Measurements from ENCODE around the gene NLRP13. TPM values are rescaled to one million over a fixed set of nuclear protein-coding genes. Genes with fewer than 3 reads are reported as not detected.
"Not testable (repeated sequence)": the region's sequence is repeated elsewhere in the genome, so short reads cannot be mapped to it uniquely, and the experiment has no call there.

NLRP13 gene, protein sequence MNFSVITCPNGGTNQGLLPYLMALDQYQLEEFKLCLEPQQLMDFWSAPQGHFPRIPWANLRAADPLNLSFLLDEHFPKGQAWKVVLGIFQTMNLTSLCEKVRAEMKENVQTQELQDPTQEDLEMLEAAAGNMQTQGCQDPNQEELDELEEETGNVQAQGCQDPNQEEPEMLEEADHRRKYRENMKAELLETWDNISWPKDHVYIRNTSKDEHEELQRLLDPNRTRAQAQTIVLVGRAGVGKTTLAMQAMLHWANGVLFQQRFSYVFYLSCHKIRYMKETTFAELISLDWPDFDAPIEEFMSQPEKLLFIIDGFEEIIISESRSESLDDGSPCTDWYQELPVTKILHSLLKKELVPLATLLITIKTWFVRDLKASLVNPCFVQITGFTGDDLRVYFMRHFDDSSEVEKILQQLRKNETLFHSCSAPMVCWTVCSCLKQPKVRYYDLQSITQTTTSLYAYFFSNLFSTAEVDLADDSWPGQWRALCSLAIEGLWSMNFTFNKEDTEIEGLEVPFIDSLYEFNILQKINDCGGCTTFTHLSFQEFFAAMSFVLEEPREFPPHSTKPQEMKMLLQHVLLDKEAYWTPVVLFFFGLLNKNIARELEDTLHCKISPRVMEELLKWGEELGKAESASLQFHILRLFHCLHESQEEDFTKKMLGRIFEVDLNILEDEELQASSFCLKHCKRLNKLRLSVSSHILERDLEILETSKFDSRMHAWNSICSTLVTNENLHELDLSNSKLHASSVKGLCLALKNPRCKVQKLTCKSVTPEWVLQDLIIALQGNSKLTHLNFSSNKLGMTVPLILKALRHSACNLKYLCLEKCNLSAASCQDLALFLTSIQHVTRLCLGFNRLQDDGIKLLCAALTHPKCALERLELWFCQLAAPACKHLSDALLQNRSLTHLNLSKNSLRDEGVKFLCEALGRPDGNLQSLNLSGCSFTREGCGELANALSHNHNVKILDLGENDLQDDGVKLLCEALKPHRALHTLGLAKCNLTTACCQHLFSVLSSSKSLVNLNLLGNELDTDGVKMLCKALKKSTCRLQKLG
- total RNA-seq (not detected), polyA plus RNA-seq (not detected)
- long read RNA-seq, donor 1: 0 reads
- long read RNA-seq, donor 2: 0 reads
- long read RNA-seq, donor 3: 0 reads
- long read RNA-seq, donor 4: 0 reads

GRCh38 chr19:55931936-55932386 is at the start of gene NLRP13:
Gene NLRP13, minus strand, starts transcription at chr19:55932336. Its CDS starts 25 bp downstream, at chr19:55932311.
- Histone ChIP-seq H3K9me3 (ENCODE audit: control insufficient read depth, low read length) (no peaks in the 10 kb centered on the region), H3K27ac (ENCODE audit: low read length) (no peak within 1 kb of the TSS), H3K27me3 (ENCODE audit: control insufficient read depth, insufficient read depth) (no peaks in the 10 kb centered on the region), H3K4me3 (ENCODE audit: low read length) (no peak within 1 kb of the TSS), H3K4me1 (ENCODE audit: control insufficient read depth, insufficient read depth, low read length) (no peaks in the 10 kb centered on the region)
- ATAC-seq (no peak), DNase-seq (no peak)
- intact Hi-C loops (cut with DNase I): no loop called here
- 87% methylated on average over 8 of the region's 8 CpGs for WGBS

- no peaks in the 10 kb centered on the region for H3K27me3 ChIP-seq (ENCODE audit: control insufficient read depth, insufficient read depth)
- H3K4me1 ChIP-seq (ENCODE audit: control insufficient read depth, insufficient read depth, low read length): no peaks in the 10 kb centered on the region
- no peak overlapping the region for H3K27ac ChIP-seq (ENCODE audit: low read length)
- ATAC-seq (no peak), DNase-seq (no peak)
- peaks cover 3% of the 10 kb centered on the region for H3K9me3 ChIP-seq (ENCODE audit: control insufficient read depth, low read length)
- WGBS: 75% methylated on average over 9 of the region's 9 CpGs
- no peak overlapping the region for H3K4me3 ChIP-seq (ENCODE audit: low read length)
- intact Hi-C loops (cut with DNase I): no loop called here
Measured at GRCh38 chr19:55980415-55980814, 48.3 kb upstream of the NLRP13 start.

GRCh38 chr19:55973982-55974381 is 41.8 kb upstream of the NLRP13 start:
- DNase-seq: no peak
- Histone ChIP-seq H3K4me1 (ENCODE audit: control insufficient read depth, insufficient read depth, low read length) (no peaks in the 10 kb centered on the region), H3K9me3 (ENCODE audit: control insufficient read depth, low read length) (no peaks in the 10 kb centered on the region), H3K27ac (ENCODE audit: low read length) (no peak overlapping the region), H3K27me3 (ENCODE audit: control insufficient read depth, insufficient read depth) (no peaks in the 10 kb centered on the region), H3K4me3 (ENCODE audit: low read length) (no peak overlapping the region)
- ATAC-seq: no peak
- intact Hi-C loops (cut with DNase I): no loop called here
- WGBS: 39% methylated on average over 3 of the region's 3 CpGs

DNA sequence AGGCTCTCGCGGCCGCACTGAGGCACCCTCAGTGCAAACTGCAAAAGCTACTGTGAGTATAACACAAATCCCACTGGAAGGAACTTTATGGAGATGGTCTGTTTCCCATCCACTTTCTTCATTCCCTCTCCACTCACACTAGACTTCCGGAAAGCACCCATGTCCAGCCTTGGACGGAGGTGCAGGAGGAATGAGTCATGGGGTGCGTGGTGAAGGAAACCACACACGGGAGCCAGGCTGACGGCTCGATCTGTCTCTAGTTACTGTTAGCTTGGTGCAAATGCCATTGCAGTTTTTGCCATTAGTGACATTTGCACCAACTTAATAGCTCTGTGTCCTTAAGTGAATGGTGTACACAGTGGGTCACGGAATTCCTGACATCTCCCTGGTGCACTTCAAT is 30.1 kb upstream of the NLRP13 start:
- DNase-seq (no peak), ATAC-seq (no peak)
- Histone ChIP-seq H3K4me3 (ENCODE audit: low read length) (no peak overlapping the region), H3K27me3 (ENCODE audit: control insufficient read depth, insufficient read depth) (no peaks in the 10 kb centered on the region), H3K4me1 (ENCODE audit: control insufficient read depth, insufficient read depth, low read length) (no peaks in the 10 kb centered on the region), H3K27ac (ENCODE audit: low read length) (no peak overlapping the region), H3K9me3 (ENCODE audit: control insufficient read depth, low read length) (no peaks in the 10 kb centered on the region)
- 93% methylated on average over 10 of the region's 10 CpGs for WGBS
- intact Hi-C loops (cut with DNase I): no loop called here

DNA sequence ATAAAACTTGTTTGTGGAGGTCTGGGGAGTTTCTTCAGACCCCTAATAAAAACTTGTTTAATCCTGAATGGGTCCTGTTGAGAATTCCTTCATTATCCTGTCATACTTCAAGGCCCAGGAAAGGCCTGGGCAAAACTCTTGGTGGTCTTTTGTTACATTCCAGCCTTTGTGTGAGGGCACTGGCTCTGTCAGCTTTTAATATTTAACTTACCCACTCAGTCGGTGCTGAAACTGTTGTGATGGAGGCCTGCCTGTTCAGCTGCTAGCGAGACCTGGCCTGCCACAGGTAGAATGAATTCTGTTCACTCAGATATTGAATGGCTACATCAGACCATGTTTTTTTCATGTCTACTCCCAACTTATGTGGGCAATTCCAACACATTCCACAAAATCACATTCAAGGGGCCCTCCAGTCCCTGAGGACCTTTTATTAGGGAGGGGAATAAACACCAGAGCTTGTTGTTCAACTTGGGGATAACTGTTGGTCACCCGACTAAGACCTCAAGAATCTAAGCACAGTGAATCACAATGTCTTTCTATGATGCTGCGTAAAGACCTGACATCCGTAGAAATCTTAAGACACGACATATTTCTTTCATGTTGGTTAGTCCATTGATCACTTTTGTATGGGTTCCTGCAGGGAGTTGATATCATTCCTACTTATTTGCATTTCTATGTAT is 28.0 kb upstream of the NLRP13 start:
- H3K9me3 ChIP-seq (ENCODE audit: control insufficient read depth, low read length): no peaks in the 10 kb centered on the region
- intact Hi-C loops (cut with DNase I): no loop called here
- H3K4me3 ChIP-seq (ENCODE audit: low read length): no peak overlapping the region
- WGBS: 84% methylated on average over 6 of the region's 6 CpGs
- H3K27me3 ChIP-seq (ENCODE audit: control insufficient read depth, insufficient read depth): no peaks in the 10 kb centered on the region
- DNase-seq (no peak), ATAC-seq (no peak)
- H3K4me1 ChIP-seq (ENCODE audit: control insufficient read depth, insufficient read depth, low read length): no peaks in the 10 kb centered on the region
- no peak overlapping the region for H3K27ac ChIP-seq (ENCODE audit: low read length)

DNA sequence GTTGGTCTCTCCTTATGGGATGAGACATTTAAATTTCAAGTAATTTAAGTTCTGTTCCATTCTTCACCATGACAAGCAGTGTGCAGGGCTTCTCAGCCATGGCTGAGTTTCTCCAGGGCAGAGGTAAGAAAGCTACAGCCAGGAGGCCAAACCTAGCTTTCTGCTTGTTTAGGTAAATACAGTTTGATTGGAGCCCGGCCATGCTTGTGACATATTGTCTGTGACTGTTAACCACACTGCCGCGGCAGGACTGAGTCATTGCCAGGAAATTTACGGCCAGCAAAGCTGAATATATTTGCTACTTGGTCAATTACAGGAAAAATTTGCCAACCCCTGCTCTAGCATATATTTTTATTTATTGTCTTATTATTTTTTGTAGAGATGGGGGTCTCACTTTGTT is 26.2 kb upstream of the NLRP13 start:
- no peak for ATAC-seq
- no peak for DNase-seq
- Histone ChIP-seq H3K4me1 (ENCODE audit: control insufficient read depth, insufficient read depth, low read length) (no peaks in the 10 kb centered on the region), H3K27ac (ENCODE audit: low read length) (no peak overlapping the region), H3K27me3 (ENCODE audit: control insufficient read depth, insufficient read depth) (no peaks in the 10 kb centered on the region), H3K4me3 (ENCODE audit: low read length) (no peak overlapping the region), H3K9me3 (ENCODE audit: control insufficient read depth, low read length) (no peaks in the 10 kb centered on the region)
- 77% methylated on average over 4 of the region's 4 CpGs for WGBS
- intact Hi-C loops (cut with DNase I): no loop called here

- WGBS: 93% methylated on average over 7 of the region's 7 CpGs
- intact Hi-C loops (cut with DNase I): no loop called here
- Histone ChIP-seq H3K4me1 (ENCODE audit: control insufficient read depth, insufficient read depth, low read length) (no peaks in the 10 kb centered on the region), H3K27ac (ENCODE audit: low read length) (no peak overlapping the region), H3K27me3 (ENCODE audit: control insufficient read depth, insufficient read depth) (no peaks in the 10 kb centered on the region), H3K4me3 (ENCODE audit: low read length) (no peak overlapping the region), H3K9me3 (ENCODE audit: control insufficient read depth, low read length) (no peaks in the 10 kb centered on the region)
- ATAC-seq (no peak), DNase-seq (no peak)
Measured at GRCh38 chr19:55956431-55956830, 24.3 kb upstream of the NLRP13 start.

GRCh38 chr19:55950566-55950965 is 18.4 kb upstream of the NLRP13 start:
- intact Hi-C loops (cut with DNase I); ATAC-seq; H3K27ac ChIP-seq (ENCODE audit: low read length); H3K4me1 ChIP-seq (ENCODE audit: control insufficient read depth, insufficient read depth, low read length); H3K4me3 ChIP-seq (ENCODE audit: low read length); H3K27me3 ChIP-seq (ENCODE audit: control insufficient read depth, insufficient read depth); H3K9me3 ChIP-seq (ENCODE audit: control insufficient read depth, low read length); DNase-seq: not testable (repeated sequence)
- whole genome bisulfite sequencing: 87% methylated on average over 19 of the region's 19 CpGs

DNA sequence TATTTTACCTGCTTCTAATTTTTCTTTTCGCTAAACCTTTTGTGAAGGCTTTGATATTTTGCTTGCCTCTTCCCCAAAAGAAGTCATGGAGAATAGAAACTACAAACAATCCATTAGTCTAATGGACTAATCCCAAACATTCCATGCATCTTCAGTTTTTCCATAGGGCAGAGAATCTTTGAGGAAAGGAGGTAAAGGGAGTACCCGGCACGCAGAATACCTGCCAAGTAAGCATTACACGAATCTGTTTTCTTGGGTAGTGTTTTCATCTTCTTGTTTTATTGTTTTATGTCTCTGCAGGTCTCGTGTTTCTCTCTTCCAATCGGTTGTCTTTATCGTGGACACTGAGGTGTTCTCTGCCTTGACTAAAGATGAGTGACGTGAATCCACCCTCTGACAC is 15.4 kb upstream of the NLRP13 start, which contains the start of gene NLRP8:
Gene NLRP8, plus strand, starts transcription at position 301 of the 400 bp plus-strand sequence.
- Histone ChIP-seq H3K9me3 (ENCODE audit: control insufficient read depth, low read length) (peaks cover 2% of the 10 kb centered on the region), H3K27me3 (ENCODE audit: control insufficient read depth, insufficient read depth) (no peaks in the 10 kb centered on the region), H3K27ac (ENCODE audit: low read length) (no peak within 1 kb of the TSS), H3K4me1 (ENCODE audit: control insufficient read depth, insufficient read depth, low read length) (no peaks in the 10 kb centered on the region), H3K4me3 (ENCODE audit: low read length) (no peak within 1 kb of the TSS)
- ATAC-seq (no peak), DNase-seq (no peak)
- 74% methylated on average over 8 of the region's 8 CpGs for WGBS
- intact Hi-C loops (cut with DNase I): no loop called here

- WGBS: 89% methylated on average over 11 of the region's 11 CpGs
- intact Hi-C loops (cut with DNase I): no loop called here
- no peaks in the 10 kb centered on the region for H3K27me3 ChIP-seq (ENCODE audit: control insufficient read depth, insufficient read depth)
- ATAC-seq: no peak
- H3K4me3 ChIP-seq (ENCODE audit: low read length): no peak overlapping the region
- no peaks in the 10 kb centered on the region for H3K4me1 ChIP-seq (ENCODE audit: control insufficient read depth, insufficient read depth, low read length)
- peaks cover 2% of the 10 kb centered on the region for H3K9me3 ChIP-seq (ENCODE audit: control insufficient read depth, low read length)
- H3K27ac ChIP-seq (ENCODE audit: low read length): no peak overlapping the region
- no peak for DNase-seq
Measured at GRCh38 chr19:55940306-55940705, 8.2 kb upstream of the NLRP13 start.

Data from right cardiac atrium (tissue), 5 donors.